Measurements from ENCODE around the gene SIPA1L3. TPM values are rescaled to one million over a fixed set of nuclear protein-coding genes. Genes with fewer than 3 reads are reported as not detected.

SIPA1L3 gene
- total and polyA plus RNA-seq, 12 donors: 2.2 to 24.1 (median 11.8) TPM

DNA sequence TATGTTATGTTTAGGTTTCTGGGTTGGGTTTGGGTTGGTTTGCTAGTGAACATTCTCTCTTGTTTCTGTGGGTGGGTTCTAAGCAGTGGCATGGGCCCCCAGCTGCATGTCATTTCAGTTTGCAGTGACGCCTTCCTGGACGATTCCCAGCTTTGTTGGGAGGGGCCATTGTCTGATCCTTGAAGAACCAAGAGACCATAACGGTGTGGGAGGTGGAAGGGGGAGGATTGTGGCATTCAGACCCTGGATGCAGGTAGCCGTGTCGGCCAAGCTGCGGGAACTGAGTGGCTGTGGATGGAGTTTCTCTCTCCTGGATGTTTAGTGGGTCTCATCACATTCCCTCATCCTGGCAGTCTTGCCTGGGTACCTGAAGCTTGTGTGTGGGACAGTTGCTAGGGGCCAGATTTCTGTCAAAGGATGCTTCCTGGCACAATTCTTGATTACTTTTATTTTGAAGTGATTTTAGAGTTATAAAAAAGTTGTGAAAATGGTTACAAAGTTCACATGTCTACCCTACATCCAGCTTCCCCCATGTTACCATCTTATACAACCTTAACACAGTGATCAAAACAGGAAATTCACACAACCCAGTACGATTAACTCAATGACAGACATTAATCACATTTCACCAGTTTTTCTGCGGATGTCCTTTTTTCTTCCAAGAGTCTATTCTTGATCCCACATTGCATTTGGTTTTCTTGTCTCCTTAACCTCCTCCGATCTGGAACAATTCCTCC lies 123.8 kb downstream of the SIPA1L3 start:
- intact Hi-C loops (cut with DNase I): no loop called here
- Histone ChIP-seq H3K4me1 (replicated peaks in 1 of 2) (peaks cover 0 to 2% of the 10 kb centered on the region in 2 donors), H3K36me3 (replicated peaks in 1 of 2) (no peaks in the 10 kb centered on the region), H3K4me3 (no peak overlapping the region), H3K27me3 (no peaks in the 10 kb centered on the region), H3K9me3 (replicated peaks in 1 of 3) (no peaks in the 10 kb centered on the region), H3K27ac (no peak overlapping the region)
- TF ChIP-seq, protein P1, sequence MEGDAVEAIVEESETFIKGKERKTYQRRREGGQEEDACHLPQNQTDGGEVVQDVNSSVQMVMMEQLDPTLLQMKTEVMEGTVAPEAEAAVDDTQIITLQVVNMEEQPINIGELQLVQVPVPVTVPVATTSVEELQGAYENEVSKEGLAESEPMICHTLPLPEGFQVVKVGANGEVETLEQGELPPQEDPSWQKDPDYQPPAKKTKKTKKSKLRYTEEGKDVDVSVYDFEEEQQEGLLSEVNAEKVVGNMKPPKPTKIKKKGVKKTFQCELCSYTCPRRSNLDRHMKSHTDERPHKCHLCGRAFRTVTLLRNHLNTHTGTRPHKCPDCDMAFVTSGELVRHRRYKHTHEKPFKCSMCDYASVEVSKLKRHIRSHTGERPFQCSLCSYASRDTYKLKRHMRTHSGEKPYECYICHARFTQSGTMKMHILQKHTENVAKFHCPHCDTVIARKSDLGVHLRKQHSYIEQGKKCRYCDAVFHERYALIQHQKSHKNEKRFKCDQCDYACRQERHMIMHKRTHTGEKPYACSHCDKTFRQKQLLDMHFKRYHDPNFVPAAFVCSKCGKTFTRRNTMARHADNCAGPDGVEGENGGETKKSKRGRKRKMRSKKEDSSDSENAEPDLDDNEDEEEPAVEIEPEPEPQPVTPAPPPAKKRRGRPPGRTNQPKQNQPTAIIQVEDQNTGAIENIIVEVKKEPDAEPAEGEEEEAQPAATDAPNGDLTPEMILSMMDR (IDR thresholded peaks at IDR 0.05): no peak
- no peak for TF ChIP-seq POLR2A (IDR thresholded peaks at IDR 0.05)
- DNase-seq: no peak
- 84 to 86% (median 85%) methylated on average over 8 to 9 of the region's 9 CpGs for WGBS, 4 donors

DNA sequence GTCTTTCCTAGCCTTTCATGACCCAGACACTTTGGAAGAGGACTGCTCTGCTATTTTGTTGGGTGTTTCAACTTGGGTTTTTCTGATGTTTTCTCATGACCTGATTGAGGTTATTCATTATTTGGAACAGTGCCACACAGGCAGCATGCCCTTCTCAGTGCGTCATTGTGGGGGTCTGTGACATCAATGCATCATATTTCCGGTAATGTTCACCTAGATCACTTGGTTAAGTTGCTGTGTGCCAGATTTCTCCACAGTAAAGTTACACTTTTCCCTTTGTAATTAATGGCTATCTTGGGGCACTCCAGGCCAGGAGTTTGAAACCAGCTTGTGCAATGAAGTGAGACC lies 124.4 kb downstream of the SIPA1L3 start:
- intact Hi-C loops (cut with DNase I): no loop called here
- DNase-seq: no peak
- Histone ChIP-seq H3K9me3 (replicated peaks in 1 of 3) (no peaks in the 10 kb centered on the region), H3K27ac (no peak overlapping the region), H3K4me1 (replicated peaks in 1 of 2) (peaks cover 0 to 7% of the 10 kb centered on the region in 2 donors), H3K36me3 (replicated peaks in 1 of 2) (no peaks in the 10 kb centered on the region), H3K27me3 (no peaks in the 10 kb centered on the region), H3K4me3 (no peak overlapping the region)
- 87 to 96% (median 89%) methylated on average over 2 of the region's 2 CpGs for WGBS, 4 donors
- TF ChIP-seq, protein P1 (IDR thresholded peaks at IDR 0.05): no peak
- TF ChIP-seq POLR2A (IDR thresholded peaks at IDR 0.05): no peak

DNA sequence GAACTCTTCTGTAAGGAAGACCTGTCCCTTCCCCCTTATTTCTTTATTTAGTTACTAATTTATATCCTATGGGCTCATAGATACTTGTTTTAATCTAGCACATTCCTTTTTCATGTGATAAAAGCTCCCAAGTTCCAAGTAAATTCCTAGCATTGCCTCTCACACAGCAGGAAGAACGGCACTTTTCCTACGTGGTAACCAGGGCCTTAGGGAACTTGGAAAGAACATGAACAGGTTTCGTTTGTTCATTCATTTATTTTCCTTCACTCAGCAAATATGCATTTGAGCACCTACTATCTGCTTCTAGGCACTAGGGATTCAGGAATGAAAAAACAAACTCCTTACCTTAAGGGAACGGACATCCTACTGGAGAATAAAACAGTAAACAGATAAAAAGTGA lies 125.1 kb downstream of the SIPA1L3 start:
- no peaks in the 10 kb centered on the region for H3K9me3 ChIP-seq (replicated peaks in 1 of 3)
- WGBS, 4 donors: 78 to 89% (median 82%) methylated on average over 4 of the region's 4 CpGs
- H3K4me1 ChIP-seq (replicated peaks in 1 of 2): peaks cover 0 to 10% of the 10 kb centered on the region in 2 donors
- no peaks in the 10 kb centered on the region for H3K27me3 ChIP-seq
- intact Hi-C loops (cut with DNase I): no loop called here
- TF ChIP-seq, protein P1 (IDR thresholded peaks at IDR 0.05): no peak
- TF ChIP-seq POLR2A (IDR thresholded peaks at IDR 0.05): no peak
- no peak for DNase-seq
- no peak overlapping the region for H3K4me3 ChIP-seq
- H3K27ac ChIP-seq: peak overlapping the region in 1 of 5 donors; percentile 46
- no peaks in the 10 kb centered on the region for H3K36me3 ChIP-seq (replicated peaks in 1 of 2)

DNA sequence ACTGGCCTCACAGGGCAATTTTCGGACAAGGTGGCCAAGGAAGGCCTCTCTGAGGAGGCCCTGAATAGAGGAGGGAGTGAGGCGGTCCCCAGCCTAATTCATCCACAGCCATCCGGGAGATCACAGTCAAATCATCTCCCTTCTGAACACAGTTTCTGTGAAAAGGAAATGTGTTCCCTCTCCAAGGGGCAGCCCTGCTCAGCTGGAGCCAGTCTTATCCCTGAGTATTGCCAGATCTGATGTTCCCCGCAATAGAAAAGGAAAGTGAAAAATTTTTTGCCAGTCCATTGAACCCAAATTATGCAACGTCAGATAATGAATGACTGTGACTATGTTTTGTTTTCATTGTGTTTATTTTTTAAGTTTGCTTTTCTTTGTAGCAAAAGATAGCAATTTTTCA lies 125.9 kb downstream of the SIPA1L3 start:
- H3K27ac ChIP-seq: peak overlapping the region in 1 of 5 donors; percentile 46

More for the DNA sequence above, 125.9 kb downstream of the SIPA1L3 start:
- intact Hi-C loops (cut with DNase I): no loop called here
- Histone ChIP-seq H3K27me3 (no peaks in the 10 kb centered on the region), H3K4me1 (replicated peaks in 1 of 2) (peaks cover 0 to 10% of the 10 kb centered on the region in 2 donors), H3K9me3 (replicated peaks in 1 of 3) (no peaks in the 10 kb centered on the region), H3K4me3 (no peak overlapping the region), H3K36me3 (replicated peaks in 1 of 2) (no peaks in the 10 kb centered on the region)
- no peak for TF ChIP-seq POLR2A (IDR thresholded peaks at IDR 0.05)
- TF ChIP-seq, protein P1 (IDR thresholded peaks at IDR 0.05): no peak
- peak in 1 of 7 donors; percentile 15 for DNase-seq
- 52 to 80% (median 73%) methylated on average over 5 of the region's 5 CpGs for WGBS, 4 donors

Measured in adrenal gland (tissue), 12 donors.